BE2C (cell line): Measurements from ENCODE around the gene FBXO46.
A peak's percentile ranks its signal among the peaks of the same experiment; 100 is the strongest.

Experiments
- DNase-seq: peaks from one replicate; pipeline ENCODE4 v3.0.0-alpha.2; 2020
- H3K27me3 ChIP-seq: fragments of 250-450 bp; sonication (Bioruptor Pico); 2 replicates; pipeline ENCODE4 v1.5.1; 2020; ENCODE audit warnings: mild to moderate bottlenecking
- H3K36me3 ChIP-seq: fragments of 250-450 bp; sonication (Bioruptor Pico); 2 replicates; pipeline ENCODE4 v1.5.1; 2020; ENCODE audit warnings: mild to moderate bottlenecking
- H3K4me1 ChIP-seq: fragments of 250-450 bp; sonication (Bioruptor Pico); 2 replicates; pipeline ENCODE4 v1.5.1; 2020
- H3K4me3 ChIP-seq: 2 replicates; pipeline ENCODE4 v1.5.1; 2011; ENCODE audit warnings: low read depth, low read length
- H3K9me3 ChIP-seq: fragments of 250-450 bp; sonication (Bioruptor Pico); 2 replicates; pipeline ENCODE4 v1.5.1; 2020
- CTCF ChIP-seq: IDR thresholded peaks from 2 replicates; pipeline ENCODE4 v1.5.1; 2012; ENCODE audit warnings: mild to moderate bottlenecking, low read depth, low read length

FBXO46 gene

GRCh38 chr19:45767410-45767880 is 36.7 kb upstream of the FBXO46 start:
- no peak for DNase-seq
- peak overlapping the region; percentile 70 for H3K4me3 ChIP-seq
- no peak for TF ChIP-seq CTCF

GRCh38 chr19:45766869-45767346 is 36.2 kb upstream of the FBXO46 start:
- Histone ChIP-seq H3K36me3 (no peaks in the 10 kb centered on the region), H3K9me3 (no peaks in the 10 kb centered on the region), H3K4me1 (peaks cover 5% of the 10 kb centered on the region), H3K27me3 (peaks cover 22% of the 10 kb centered on the region), H3K4me3 (no peak overlapping the region)
- TF ChIP-seq CTCF: no peak
- DNase-seq: no peak

More at GRCh38 chr19:45767410-45767880, 36.7 kb upstream of the FBXO46 start:
- Histone ChIP-seq H3K27me3 (peaks cover 22% of the 10 kb centered on the region), H3K9me3 (no peaks in the 10 kb centered on the region), H3K36me3 (no peaks in the 10 kb centered on the region), H3K4me1 (peaks cover 6% of the 10 kb centered on the region)

GRCh38 chr19:45766296-45766868 is 35.7 kb upstream of the FBXO46 start:
- Histone ChIP-seq H3K9me3 (no peaks in the 10 kb centered on the region), H3K27me3 (peaks cover 22% of the 10 kb centered on the region), H3K4me1 (peaks cover 5% of the 10 kb centered on the region), H3K36me3 (no peaks in the 10 kb centered on the region), H3K4me3 (no peak overlapping the region)
- TF ChIP-seq CTCF: no peak
- no peak for DNase-seq

GRCh38 chr19:45765702-45766295 is 35.1 kb upstream of the FBXO46 start:
- peaks cover 22% of the 10 kb centered on the region for H3K27me3 ChIP-seq
- no peak for TF ChIP-seq CTCF
- no peaks in the 10 kb centered on the region for H3K4me1 ChIP-seq
- H3K9me3 ChIP-seq: no peaks in the 10 kb centered on the region
- no peak overlapping the region for H3K4me3 ChIP-seq
- H3K36me3 ChIP-seq: no peaks in the 10 kb centered on the region
- DNase-seq: no peak

- no peak overlapping the region for H3K4me3 ChIP-seq
- no peaks in the 10 kb centered on the region for H3K9me3 ChIP-seq
- no peak for TF ChIP-seq CTCF
- no peaks in the 10 kb centered on the region for H3K36me3 ChIP-seq
- peaks cover 22% of the 10 kb centered on the region for H3K27me3 ChIP-seq
- no peaks in the 10 kb centered on the region for H3K4me1 ChIP-seq
- no peak for DNase-seq
Observed at GRCh38 chr19:45764945-45765701, 34.4 kb upstream of the FBXO46 start.

GRCh38 chr19:45764475-45764874 is 33.8 kb upstream of the FBXO46 start:
- H3K4me3 ChIP-seq: no peak overlapping the region
- H3K36me3 ChIP-seq: no peaks in the 10 kb centered on the region
- DNase-seq: no peak
- no peak for TF ChIP-seq CTCF
- H3K27me3 ChIP-seq: peaks cover 22% of the 10 kb centered on the region
- no peaks in the 10 kb centered on the region for H3K4me1 ChIP-seq
- H3K9me3 ChIP-seq: no peaks in the 10 kb centered on the region
